Progenitor cell of endocrine pancreas (in vitro differentiated cells): ENCODE data around the gene MAPK11. TPM values are rescaled to one million over a fixed set of nuclear protein-coding genes. Genes with fewer than 3 reads are reported as not detected.

Experiments
- DNase-seq: peaks from one replicate; pipeline ENCODE4 v3.0.0; 2021; ENCODE audit warnings: low spot score; ENCODE audit not compliant: unreplicated experiment
- H3K27ac Mint-ChIP-seq: 2 replicates; pipeline ENCODE4 v1.8.0; 2021; ENCODE audit warnings: mild to moderate bottlenecking, moderate library complexity, mixed read lengths
- H3K27me3 Mint-ChIP-seq: 2 replicates; pipeline ENCODE4 v1.8.0; 2021; ENCODE audit warnings: mixed read lengths
- H3K36me3 Mint-ChIP-seq: 2 replicates; pipeline ENCODE4 v1.8.0; 2022; ENCODE audit warnings: mixed read lengths; ENCODE audit not compliant: insufficient read depth
- H3K4me1 Mint-ChIP-seq: 2 replicates; pipeline ENCODE4 v1.8.0; 2021; ENCODE audit warnings: low read depth, mixed read lengths
- H3K4me3 Mint-ChIP-seq: 2 replicates; pipeline ENCODE4 v1.8.0; 2021; ENCODE audit warnings: low read depth, mild to moderate bottlenecking, moderate library complexity, mixed read lengths
- H3K9me3 Mint-ChIP-seq: 2 replicates; pipeline ENCODE4 v1.8.0; 2021; ENCODE audit warnings: low read depth, mixed read lengths
- CTCF ChIP-seq: fragments of 200-600 bp; sonication (generic); IDR thresholded peaks from one replicate; pipeline ENCODE4 v1.5.0; 2021; ENCODE audit warnings: antibody characterized with exemption, mild to moderate bottlenecking; ENCODE audit not compliant: unreplicated experiment
- total RNA-seq: library from RNA; stranded (reverse); gene quantifications from 2 replicates; pipeline ENCODE4 v1.2.1, GENCODE V29; 2021

Gene MAPK11
- total RNA-seq, 1 donor from 2014 or later = 2.3 TPM

DNA sequence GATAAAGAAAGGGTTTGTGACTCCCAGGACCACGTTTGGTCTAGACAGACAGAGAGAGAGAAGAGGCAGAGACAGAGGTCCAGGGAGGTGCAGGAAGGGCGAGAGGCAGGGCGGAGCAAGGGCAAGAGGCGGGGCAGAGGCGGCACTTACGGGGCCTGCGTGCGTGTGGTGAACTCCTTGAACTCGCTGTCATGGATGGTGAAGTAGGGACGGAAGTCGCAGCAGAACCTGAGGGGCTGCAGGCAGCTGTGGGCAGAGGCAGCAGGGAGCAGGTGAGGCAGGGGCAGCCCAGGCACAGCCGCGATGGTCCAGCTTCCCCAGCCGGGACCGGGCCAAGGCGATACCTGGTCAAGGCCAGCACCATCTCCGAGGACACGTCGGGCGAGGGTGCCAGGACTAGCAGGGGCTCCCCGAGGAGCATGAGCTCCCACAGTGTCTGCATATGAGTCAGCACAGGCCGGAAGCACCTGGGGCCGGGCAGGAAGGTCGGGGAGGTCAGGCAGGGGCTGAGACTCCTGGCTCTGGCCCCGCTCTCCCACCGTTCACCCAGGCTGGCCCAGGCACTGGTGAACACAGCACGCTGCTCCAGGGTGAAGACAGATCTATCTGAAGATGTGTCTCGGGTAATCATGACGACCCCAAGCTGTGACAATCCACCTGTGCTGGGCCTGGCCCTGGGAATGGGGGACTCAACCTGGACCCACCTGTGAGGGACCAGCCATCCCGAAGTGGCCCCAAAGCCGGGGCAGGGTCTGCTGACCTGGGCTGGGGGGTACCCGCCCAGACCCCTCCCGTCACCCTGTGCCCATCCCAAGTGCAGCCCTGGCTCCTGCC lies 44.5 kb upstream of the MAPK11 start:
- no peak for DNase-seq
- no peak for TF ChIP-seq CTCF
- Mint-ChIP-seq H3K36me3 (peaks cover 6% of the 10 kb centered on the region), H3K27me3 (peaks cover 3% of the 10 kb centered on the region), H3K4me3 (no peak overlapping the region), H3K4me1 (no peaks in the 10 kb centered on the region), H3K9me3 (no peaks in the 10 kb centered on the region), H3K27ac (no peak overlapping the region)

DNA sequence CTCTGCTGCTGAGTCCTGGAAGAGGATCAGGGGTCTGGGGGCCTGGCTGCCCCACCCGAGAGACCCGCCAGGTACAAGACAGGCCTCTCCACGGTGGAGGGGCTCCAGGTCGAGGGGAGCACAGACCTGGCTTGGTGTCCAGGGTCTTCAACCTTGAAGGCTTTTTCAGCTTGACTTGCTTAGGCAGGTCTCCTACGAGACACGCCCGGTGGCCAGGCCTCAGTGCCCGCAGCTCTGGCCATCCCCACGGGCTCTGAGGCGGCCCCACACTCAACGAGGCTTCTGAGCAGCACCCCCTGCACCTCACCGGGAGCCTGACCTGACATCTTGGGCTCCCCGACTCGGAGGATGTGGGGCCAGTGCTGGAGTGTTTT lies 43.9 kb upstream of the MAPK11 start:
- peaks cover 6% of the 10 kb centered on the region for H3K36me3 Mint-ChIP-seq
- H3K4me3 Mint-ChIP-seq = no peak overlapping the region
- no peaks in the 10 kb centered on the region for H3K9me3 Mint-ChIP-seq
- no peak for TF ChIP-seq CTCF
- H3K27me3 Mint-ChIP-seq = peaks cover 3% of the 10 kb centered on the region
- no peak for DNase-seq
- H3K27ac Mint-ChIP-seq = no peak overlapping the region
- H3K4me1 Mint-ChIP-seq = no peaks in the 10 kb centered on the region

GRCh38 chr22:50313600-50313999 lies 43.4 kb upstream of the MAPK11 start:
- peaks cover 3% of the 10 kb centered on the region for H3K27me3 Mint-ChIP-seq
- no peak overlapping the region for H3K27ac Mint-ChIP-seq
- TF ChIP-seq CTCF = no peak
- H3K9me3 Mint-ChIP-seq = no peaks in the 10 kb centered on the region
- H3K4me3 Mint-ChIP-seq = no peak overlapping the region
- DNase-seq = no peak
- peaks cover 6% of the 10 kb centered on the region for H3K36me3 Mint-ChIP-seq
- peaks cover 2% of the 10 kb centered on the region for H3K4me1 Mint-ChIP-seq

DNA sequence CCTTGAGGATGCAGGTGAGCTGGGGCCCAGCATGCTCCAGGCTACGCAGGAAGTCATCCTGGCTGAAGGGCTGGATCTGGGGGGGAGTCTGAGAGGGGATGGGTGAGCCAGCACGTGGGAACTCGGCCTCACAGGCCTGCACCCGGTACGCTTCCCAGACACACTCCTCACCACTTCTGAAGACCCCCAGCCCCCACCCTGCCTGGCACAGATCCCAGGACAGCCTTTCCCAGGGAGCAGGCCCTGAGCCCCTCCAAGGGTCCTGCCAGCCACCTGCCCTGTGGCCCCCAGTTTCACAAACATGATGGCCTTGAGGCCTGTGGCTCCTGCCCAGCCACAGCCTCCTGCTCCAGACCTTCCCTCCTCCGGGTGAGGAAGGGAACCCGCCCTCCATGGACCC lies 42.8 kb upstream of the MAPK11 start:
- no peaks in the 10 kb centered on the region for H3K9me3 Mint-ChIP-seq
- no peak overlapping the region for H3K27ac Mint-ChIP-seq
- TF ChIP-seq CTCF = no peak
- peaks cover 2% of the 10 kb centered on the region for H3K4me1 Mint-ChIP-seq
- peaks cover 3% of the 10 kb centered on the region for H3K27me3 Mint-ChIP-seq
- peaks cover 6% of the 10 kb centered on the region for H3K36me3 Mint-ChIP-seq
- H3K4me3 Mint-ChIP-seq = no peak overlapping the region
- no peak for DNase-seq

- H3K27me3 Mint-ChIP-seq = peaks cover 3% of the 10 kb centered on the region
- TF ChIP-seq CTCF = no peak
These were observed 42.2 kb upstream of the MAPK11 start for GRCh38 chr22:50312371-50312770.

More at GRCh38 chr22:50312371-50312770, 42.2 kb upstream of the MAPK11 start:
- no peak overlapping the region for H3K4me3 Mint-ChIP-seq
- H3K27ac Mint-ChIP-seq = no peak overlapping the region
- H3K9me3 Mint-ChIP-seq = no peaks in the 10 kb centered on the region
- no peak for DNase-seq
- peaks cover 6% of the 10 kb centered on the region for H3K36me3 Mint-ChIP-seq
- H3K4me1 Mint-ChIP-seq = peaks cover 2% of the 10 kb centered on the region
